H1 (cell line): ENCODE data around the gene STK32C.

Source experiments
- ATF2 ChIP-seq: IDR thresholded peaks from 2 replicates; pipeline ENCODE4 v1.6.1; 2012; ENCODE audit warnings: low read length, inconsistent platforms
- CBX5 ChIP-seq: fragments of 300-800, 300-1000 bp; sonication (generic); IDR thresholded peaks from 2 replicates; pipeline ENCODE4 v1.7.1; 2016; ENCODE audit warnings: antibody characterized with exemption, low read length, low read depth
- CREB1 ChIP-seq: IDR thresholded peaks from 2 replicates; pipeline ENCODE4 v1.6.1; 2012; ENCODE audit warnings: inconsistent platforms
- MAX ChIP-seq: IDR thresholded peaks from 2 replicates; pipeline ENCODE4 v1.6.1; 2012; ENCODE audit warnings: inconsistent platforms
- POLR2A ChIP-seq, 2 experiments: IDR thresholded peaks; 1 replicate in 1 of 2; 2 replicates in 1 of 2; pipeline ENCODE4 v1.6.1; 2011; ENCODE audit warnings: low read depth in 2 of 2, low read length in 2 of 2, mild to moderate bottlenecking in 2 of 2; ENCODE audit errors: control extremely low read depth in 1 of 2
- POLR2AphosphoS5 ChIP-seq: IDR thresholded peaks from 2 replicates; pipeline ENCODE4 v1.6.1; 2011; ENCODE audit warnings: low read depth, low read length
- TAF1 ChIP-seq: IDR thresholded peaks from 2 replicates; pipeline ENCODE4 v1.6.1; 2011; ENCODE audit warnings: mild to moderate bottlenecking, low read depth, low read length

- no peak for TF ChIP-seq MAX
- no peak for TF ChIP-seq CBX5
- no peak for TF ChIP-seq TAF1
- TF ChIP-seq POLR2AphosphoS5 = no peak
- no peak for TF ChIP-seq CREB1
- no peak for TF ChIP-seq POLR2A (IDR thresholded peaks at IDR 0.05; ENCODE audit: control extremely low read depth in 1 of 2, low read depth in 2 of 2, low read length in 2 of 2)
- TF ChIP-seq ATF2 = no peak
These were observed 99.2 kb downstream of the STK32C start for GRCh38 chr10:132208462-132209050.
